Activated CD4-positive, CD25-positive, alpha-beta regulatory T cell (primary cell): ENCODE results near the gene HS6ST1.

Source experiments
- DNase-seq, 4 experiments: peaks; one replicate each; lab custom pipeline; 2025; lab: John Stamatoyannopoulos, UW

Gene HS6ST1

GRCh38 chr2:128282246-128282975 lies 36.3 kb downstream of the HS6ST1 start:
- DNase-seq: no peak

- no peak for DNase-seq
Measured at GRCh38 chr2:128281852-128282245, 36.8 kb downstream of the HS6ST1 start.

GRCh38 chr2:128280901-128281321 lies 37.8 kb downstream of the HS6ST1 start:
- no peak for DNase-seq

GRCh38 chr2:128280158-128280871 lies 38.4 kb downstream of the HS6ST1 start:
- no peak for DNase-seq

GRCh38 chr2:128279786-128280157 lies 38.9 kb downstream of the HS6ST1 start:
- no peak for DNase-seq

GRCh38 chr2:128279009-128279408 lies 39.7 kb downstream of the HS6ST1 start:
- DNase-seq: no peak

- no peak for DNase-seq
Measured at GRCh38 chr2:128277961-128278681, 40.5 kb downstream of the HS6ST1 start.

- DNase-seq: no peak
Measured at GRCh38 chr2:128276878-128277675, 41.6 kb downstream of the HS6ST1 start.

- no peak for DNase-seq
Measured at GRCh38 chr2:128275498-128276045, 43.1 kb downstream of the HS6ST1 start.

- no peak for DNase-seq
Measured at GRCh38 chr2:128274218-128274617, 44.5 kb downstream of the HS6ST1 start.

GRCh38 chr2:128273469-128274081 lies 45.1 kb downstream of the HS6ST1 start:
- DNase-seq: no peak

GRCh38 chr2:128272601-128273468 lies 45.8 kb downstream of the HS6ST1 start:
- DNase-seq: no peak

GRCh38 chr2:128271911-128272600 lies 46.6 kb downstream of the HS6ST1 start:
- DNase-seq: no peak

- DNase-seq: no peak
Measured at GRCh38 chr2:128271597-128271910, 47.1 kb downstream of the HS6ST1 start.

- DNase-seq: no peak
Measured at GRCh38 chr2:128270672-128271596, 47.7 kb downstream of the HS6ST1 start.

GRCh38 chr2:128269990-128270671 lies 48.5 kb downstream of the HS6ST1 start:
- DNase-seq: no peak

GRCh38 chr2:128269063-128269989 lies 49.3 kb downstream of the HS6ST1 start:
- DNase-seq: no peak
